HEK293 (cell line): ENCODE data around the gene TLCD4.

ENCODE experiments used
- CTCF ChIA-PET: fragments of 350-600 bp; formaldehyde crosslinking; extraction: SDS; loops from one replicate; lab custom pipeline; 2021; ENCODE audit warnings: antibody characterized with exemption; lab: Yijun Ruan, JAX
- POLR2A ChIA-PET: fragments of 300-600 bp; formaldehyde crosslinking; extraction: SDS; loops from one replicate; lab custom pipeline; 2020; ENCODE audit warnings: antibody characterized with exemption, inconsistent platforms; lab: Yijun Ruan, JAX
- H3K27ac ChIP-seq: fragments of 200-500 bp; sonication (Bioruptor generic); 2 replicates; pipeline ENCODE4 v1.5.1; 2014; ENCODE audit warnings: low read depth, low read length, control low read depth, inconsistent platforms; ENCODE audit errors: extremely low read depth
- H3K36me3 ChIP-seq, 2 experiments: fragments of 200-500 bp in 1 of 2; sonication (Bioruptor generic) in 1 of 2; 1 replicate in 1 of 2; 2 replicates in 1 of 2; pipeline ENCODE4 v1.5.1; 2014 to 2017; ENCODE audit warnings: inconsistent platforms in 2 of 2, low read length in 2 of 2; ENCODE audit not compliant: control insufficient read depth in 2 of 2, insufficient read depth in 1 of 2
- H3K4me1 ChIP-seq: fragments of 200-500 bp; sonication (Bioruptor generic); 2 replicates; pipeline ENCODE4 v1.5.1; 2014; ENCODE audit warnings: mild to moderate bottlenecking, low read length, inconsistent platforms; ENCODE audit not compliant: control insufficient read depth, insufficient read depth
- H3K4me3 ChIP-seq: 2 replicates; pipeline ENCODE4 v1.5.1; 2011; ENCODE audit warnings: low read depth, mild to moderate bottlenecking, control low read depth, low read length, moderate library complexity
- H3K9me3 ChIP-seq: fragments of 200-500 bp; sonication (Bioruptor generic); 2 replicates; pipeline ENCODE4 v1.5.1; 2014; ENCODE audit warnings: low read depth, low read length, inconsistent platforms; ENCODE audit not compliant: control insufficient read depth, insufficient read depth
- KLF9 ChIP-seq: fragments of 450-650 bp; formaldehyde crosslinking; IDR thresholded peaks from 2 replicates; pipeline ENCODE4 v1.5.1; 2016; ENCODE audit warnings: missing biosample characterization, missing genetic modification characterization, low read depth
- OSR2 ChIP-seq: fragments of 450-650 bp; formaldehyde crosslinking; IDR thresholded peaks from 2 replicates; pipeline ENCODE4 v1.5.1; 2016; ENCODE audit warnings: missing biosample characterization, missing genetic modification characterization
- SP3 ChIP-seq: fragments of 450-650 bp; formaldehyde crosslinking; IDR thresholded peaks from 2 replicates; pipeline ENCODE4 v1.5.1; 2016; ENCODE audit warnings: missing biosample characterization, missing genetic modification characterization
- SP7 ChIP-seq: fragments of 450-650 bp; formaldehyde crosslinking; IDR thresholded peaks from 2 replicates; pipeline ENCODE4 v1.5.1; 2016; ENCODE audit warnings: missing biosample characterization, missing genetic modification characterization
- TRIM28 ChIP-seq: IDR thresholded peaks from 2 replicates; pipeline ENCODE4 v1.6.1; 2011; ENCODE audit warnings: low read length, control low read depth, borderline replicate concordance
- ZBTB17 ChIP-seq: fragments of 450-650 bp; formaldehyde crosslinking; IDR thresholded peaks from 2 replicates; pipeline ENCODE4 v1.5.1; 2016; ENCODE audit warnings: missing biosample characterization, missing genetic modification characterization
- ZBTB20 ChIP-seq: fragments of 450-650 bp; formaldehyde crosslinking; IDR thresholded peaks from 2 replicates; pipeline ENCODE4 v1.5.1; 2016; ENCODE audit warnings: missing biosample characterization, missing genetic modification characterization
- ZBTB8A ChIP-seq: fragments of 450-650 bp; formaldehyde crosslinking; IDR thresholded peaks from 2 replicates; pipeline ENCODE4 v1.5.1; 2016; ENCODE audit warnings: missing biosample characterization, missing genetic modification characterization
- ZEB2 ChIP-seq: fragments of 450-650 bp; formaldehyde crosslinking; IDR thresholded peaks from 2 replicates; pipeline ENCODE4 v1.5.1; 2016; ENCODE audit warnings: missing biosample characterization, missing genetic modification characterization
- ZFP37 ChIP-seq: fragments of 450-650 bp; formaldehyde crosslinking; IDR thresholded peaks from 2 replicates; pipeline ENCODE4 v1.5.1; 2016; ENCODE audit warnings: missing biosample characterization, missing genetic modification characterization
- ZNF138 ChIP-seq: fragments of 450-650 bp; formaldehyde crosslinking; IDR thresholded peaks from 2 replicates; pipeline ENCODE4 v1.5.1; 2016; ENCODE audit warnings: missing biosample characterization, missing genetic modification characterization, borderline replicate concordance
- ZNF335 ChIP-seq: fragments of 450-650 bp; formaldehyde crosslinking; conservative IDR thresholded peaks from 2 replicates; pipeline ENCODE4 v1.5.1; 2016; ENCODE audit warnings: missing biosample characterization, missing genetic modification characterization
- ZNF391 ChIP-seq: fragments of 450-650 bp; formaldehyde crosslinking; IDR thresholded peaks from 2 replicates; pipeline ENCODE4 v1.5.1; 2016; ENCODE audit warnings: low read depth, missing biosample characterization, missing genetic modification characterization, borderline replicate concordance
- ZNF560 ChIP-seq: fragments of 450-650 bp; formaldehyde crosslinking; IDR thresholded peaks from 2 replicates; pipeline ENCODE4 v1.5.1; 2017; ENCODE audit warnings: missing biosample characterization, missing genetic modification characterization, borderline replicate concordance
- ZNF561 ChIP-seq: fragments of 450-650 bp; IDR thresholded peaks from 2 replicates; pipeline ENCODE4 v1.5.1; 2018; ENCODE audit warnings: missing biosample characterization, missing genetic modification characterization, borderline replicate concordance
- ZNF600 ChIP-seq: fragments of 450-650 bp; formaldehyde crosslinking; IDR thresholded peaks from 2 replicates; pipeline ENCODE4 v1.5.1; 2016; ENCODE audit warnings: missing biosample characterization, missing genetic modification characterization
- ZNF621 ChIP-seq: fragments of 450-650 bp; formaldehyde crosslinking; IDR thresholded peaks from 2 replicates; pipeline ENCODE4 v1.5.1; 2017; ENCODE audit warnings: missing biosample characterization, missing genetic modification characterization
- ZNF623 ChIP-seq: fragments of 450-650 bp; formaldehyde crosslinking; IDR thresholded peaks from 2 replicates; pipeline ENCODE4 v1.5.1; 2016; ENCODE audit warnings: missing biosample characterization, missing genetic modification characterization
- ZNF670 ChIP-seq: fragments of 450-650 bp; formaldehyde crosslinking; IDR thresholded peaks from 2 replicates; pipeline ENCODE4 v1.5.1; 2016; ENCODE audit warnings: missing biosample characterization, missing genetic modification characterization, low read depth
- ZNF76 ChIP-seq: fragments of 450-650 bp; formaldehyde crosslinking; IDR thresholded peaks from 2 replicates; pipeline ENCODE4; 2016; ENCODE audit warnings: low read depth, missing biosample characterization, missing genetic modification characterization, borderline replicate concordance
- ZNF785 ChIP-seq: fragments of 450-650 bp; formaldehyde crosslinking; IDR thresholded peaks from 2 replicates; pipeline ENCODE4 v1.5.1; 2016; ENCODE audit warnings: missing biosample characterization, missing genetic modification characterization
- ZNF830 ChIP-seq: fragments of 450-650 bp; IDR thresholded peaks from 2 replicates; pipeline ENCODE4 v1.5.0; 2018; ENCODE audit warnings: missing biosample characterization, missing genetic modification characterization, low read depth, mild to moderate bottlenecking, moderate library complexity
- ZNF843 ChIP-seq: fragments of 450-650 bp; formaldehyde crosslinking; IDR thresholded peaks from 2 replicates; pipeline ENCODE4 v1.5.1; 2016; ENCODE audit warnings: missing biosample characterization, missing genetic modification characterization
- ZSCAN23 ChIP-seq: fragments of 450-650 bp; formaldehyde crosslinking; IDR thresholded peaks from 2 replicates; pipeline ENCODE4 v1.5.1; 2016; ENCODE audit warnings: missing biosample characterization, missing genetic modification characterization
- TF ChIP-seq, protein P1 (sequence below): fragments of 450-650 bp; formaldehyde crosslinking; IDR thresholded peaks from 2 replicates; pipeline ENCODE4 v1.5.1; 2017; ENCODE audit warnings: missing biosample characterization, missing genetic modification characterization
- TF ChIP-seq, protein P2 (sequence below): fragments of 450-650 bp; formaldehyde crosslinking; IDR thresholded peaks from 2 replicates; pipeline ENCODE4 v1.5.1; 2017; ENCODE audit warnings: missing biosample characterization, missing genetic modification characterization
- TF ChIP-seq, protein P3 (sequence below): fragments of 450-650 bp; formaldehyde crosslinking; IDR thresholded peaks from 2 replicates; pipeline ENCODE4 v1.5.1; 2016; ENCODE audit warnings: missing biosample characterization, missing genetic modification characterization
- TF ChIP-seq, protein P4 (sequence below): sonication (generic); formaldehyde crosslinking; IDR thresholded peaks from 2 replicates; pipeline ENCODE4 v1.8.1; 2022; ENCODE audit warnings: mild to moderate bottlenecking, moderate library complexity, missing genetic modification reagents
- TF ChIP-seq, protein P5 (sequence below): fragments of 450-650 bp; formaldehyde crosslinking; optimal IDR thresholded peaks from 2 replicates; pipeline ENCODE3; 2016; ENCODE audit warnings: missing biosample characterization, mild to moderate bottlenecking, missing genetic modification characterization

Gene TLCD4, protein sequence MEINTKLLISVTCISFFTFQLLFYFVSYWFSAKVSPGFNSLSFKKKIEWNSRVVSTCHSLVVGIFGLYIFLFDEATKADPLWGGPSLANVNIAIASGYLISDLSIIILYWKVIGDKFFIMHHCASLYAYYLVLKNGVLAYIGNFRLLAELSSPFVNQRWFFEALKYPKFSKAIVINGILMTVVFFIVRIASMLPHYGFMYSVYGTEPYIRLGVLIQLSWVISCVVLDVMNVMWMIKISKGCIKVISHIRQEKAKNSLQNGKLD

DNA sequence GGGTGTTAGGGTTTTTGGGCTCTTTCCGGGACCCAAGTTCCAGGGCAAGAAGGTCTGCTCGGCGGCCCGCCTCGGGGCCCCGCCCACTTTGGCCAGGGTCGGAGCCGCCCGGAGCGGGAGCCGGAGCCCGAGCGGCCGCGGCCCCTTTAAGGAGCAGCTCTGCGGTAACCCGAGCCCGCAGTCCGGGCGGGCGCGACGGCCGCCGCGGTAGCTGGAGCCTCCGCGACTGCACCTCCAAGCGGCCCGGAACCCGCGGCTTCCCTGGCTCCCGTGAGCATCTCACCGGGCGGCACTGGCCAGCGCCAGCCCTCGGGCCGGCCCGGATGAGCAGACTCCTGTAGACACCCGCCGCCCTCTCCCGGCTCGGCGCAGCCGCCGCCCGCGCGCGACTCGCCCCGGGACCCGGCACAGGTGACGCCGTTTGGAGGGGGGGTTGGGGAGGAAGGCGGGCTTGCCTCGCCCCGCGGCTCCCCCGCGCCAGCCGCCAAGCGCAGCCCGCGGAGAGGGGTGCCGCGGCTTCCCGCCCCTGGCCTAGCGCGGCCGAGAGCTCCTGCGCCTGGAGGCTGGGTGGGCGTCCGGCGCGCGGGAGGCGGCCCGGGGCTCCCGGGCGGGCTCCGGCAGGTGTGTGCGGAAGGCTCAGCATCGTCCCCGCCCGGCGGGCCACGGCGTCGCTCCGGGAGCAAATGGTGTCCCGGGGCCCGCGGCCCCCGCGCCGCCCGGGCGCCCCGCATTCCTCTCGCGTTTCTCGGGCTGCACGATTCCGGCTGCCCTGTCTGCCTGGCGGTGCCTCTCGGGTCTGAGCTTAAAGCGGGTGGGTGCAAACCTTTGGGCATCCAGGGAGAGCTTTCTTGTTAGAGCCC is at the start of gene TLCD4:
TSS of gene TLCD4 (plus strand) at position 149 of the 860 bp plus-strand sequence. CDS start 26,547 bp downstream, outside the sequence.
- Histone ChIP-seq H3K9me3 (no peaks in the 10 kb centered on the region), H3K36me3 (no peaks in the 10 kb centered on the region), H3K27ac (peak within 1 kb of the TSS; percentile 84), H3K4me1 (no peaks in the 10 kb centered on the region), H3K4me3 (peak within 1 kb of the TSS; percentile 73)
- POLR2A ChIA-PET, result interaction anchor here (0.6 to 2.8 kb wide), 9 partner anchors 10 to 481 kb away, joined by 3 to 21 read pairs (median 3); partner anchors contain the start of genes ALG14 and RWDD3
- CTCF ChIA-PET, result interaction anchor here (0.6 to 3.5 kb wide), 15 partner anchors 11 to 172 kb away, joined by 3 to 29 read pairs (median 4); partner anchors contain the start of genes ALG14 and RWDD3
- TF ChIP-seq ZNF76 (tag by site-specific recombination) (no peak), OSR2 (tag by site-specific recombination) (peak; percentile 62), ZEB2 (tag by site-specific recombination) (0 out of 2 replicates have a peak, but pooled peaks have one; percentile 15), KLF9 (tag by site-specific recombination) (peak; percentile 88; the same call in 1 of the 2 replicates), ZNF830 (tag by site-specific recombination) (no peak), ZNF138 (tag by site-specific recombination) (no peak), ZNF335 (tag by site-specific recombination) (peak; percentile 73), ZFP37 (tag by site-specific recombination) (no peak), ZNF843 (tag by site-specific recombination) (no peak), ZNF560 (no peak), ZBTB20 (tag by site-specific recombination) (peak; percentile 88), SP3 (tag by site-specific recombination) (0 out of 2 replicates have a peak, but pooled peaks have one; percentile 15), ZNF391 (tag by site-specific recombination) (0 out of 2 replicates have a peak, but pooled peaks have one; percentile 2), ZNF561 (tag by site-specific recombination) (peak; percentile 47; the same call in 1 of the 2 replicates), ZSCAN23 (tag by site-specific recombination) (no peak), ZNF600 (tag by site-specific recombination) (no peak), ZNF785 (tag by site-specific recombination) (no peak), ZBTB8A (tag by site-specific recombination) (peak; percentile 69), SP7 (tag by site-specific recombination) (no peak), ZNF621 (tag by site-specific recombination) (no peak), ZBTB17 (tag by site-specific recombination) (0 out of 2 replicates have a peak, but pooled peaks have one; percentile 2), ZNF623 (tag by site-specific recombination) (no peak), ZNF670 (no peak), TRIM28 (no peak)
- TF ChIP-seq, protein P1, sequence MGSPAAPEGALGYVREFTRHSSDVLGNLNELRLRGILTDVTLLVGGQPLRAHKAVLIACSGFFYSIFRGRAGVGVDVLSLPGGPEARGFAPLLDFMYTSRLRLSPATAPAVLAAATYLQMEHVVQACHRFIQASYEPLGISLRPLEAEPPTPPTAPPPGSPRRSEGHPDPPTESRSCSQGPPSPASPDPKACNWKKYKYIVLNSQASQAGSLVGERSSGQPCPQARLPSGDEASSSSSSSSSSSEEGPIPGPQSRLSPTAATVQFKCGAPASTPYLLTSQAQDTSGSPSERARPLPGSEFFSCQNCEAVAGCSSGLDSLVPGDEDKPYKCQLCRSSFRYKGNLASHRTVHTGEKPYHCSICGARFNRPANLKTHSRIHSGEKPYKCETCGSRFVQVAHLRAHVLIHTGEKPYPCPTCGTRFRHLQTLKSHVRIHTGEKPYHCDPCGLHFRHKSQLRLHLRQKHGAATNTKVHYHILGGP (tag by site-specific recombination), result no peak
- TF ChIP-seq, protein P2, sequence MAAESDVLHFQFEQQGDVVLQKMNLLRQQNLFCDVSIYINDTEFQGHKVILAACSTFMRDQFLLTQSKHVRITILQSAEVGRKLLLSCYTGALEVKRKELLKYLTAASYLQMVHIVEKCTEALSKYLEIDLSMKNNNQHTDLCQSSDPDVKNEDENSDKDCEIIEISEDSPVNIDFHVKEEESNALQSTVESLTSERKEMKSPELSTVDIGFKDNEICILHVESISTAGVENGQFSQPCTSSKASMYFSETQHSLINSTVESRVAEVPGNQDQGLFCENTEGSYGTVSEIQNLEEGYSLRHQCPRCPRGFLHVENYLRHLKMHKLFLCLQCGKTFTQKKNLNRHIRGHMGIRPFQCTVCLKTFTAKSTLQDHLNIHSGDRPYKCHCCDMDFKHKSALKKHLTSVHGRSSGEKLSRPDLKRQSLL, result peak; percentile 92
- TF ChIP-seq, protein P3, sequence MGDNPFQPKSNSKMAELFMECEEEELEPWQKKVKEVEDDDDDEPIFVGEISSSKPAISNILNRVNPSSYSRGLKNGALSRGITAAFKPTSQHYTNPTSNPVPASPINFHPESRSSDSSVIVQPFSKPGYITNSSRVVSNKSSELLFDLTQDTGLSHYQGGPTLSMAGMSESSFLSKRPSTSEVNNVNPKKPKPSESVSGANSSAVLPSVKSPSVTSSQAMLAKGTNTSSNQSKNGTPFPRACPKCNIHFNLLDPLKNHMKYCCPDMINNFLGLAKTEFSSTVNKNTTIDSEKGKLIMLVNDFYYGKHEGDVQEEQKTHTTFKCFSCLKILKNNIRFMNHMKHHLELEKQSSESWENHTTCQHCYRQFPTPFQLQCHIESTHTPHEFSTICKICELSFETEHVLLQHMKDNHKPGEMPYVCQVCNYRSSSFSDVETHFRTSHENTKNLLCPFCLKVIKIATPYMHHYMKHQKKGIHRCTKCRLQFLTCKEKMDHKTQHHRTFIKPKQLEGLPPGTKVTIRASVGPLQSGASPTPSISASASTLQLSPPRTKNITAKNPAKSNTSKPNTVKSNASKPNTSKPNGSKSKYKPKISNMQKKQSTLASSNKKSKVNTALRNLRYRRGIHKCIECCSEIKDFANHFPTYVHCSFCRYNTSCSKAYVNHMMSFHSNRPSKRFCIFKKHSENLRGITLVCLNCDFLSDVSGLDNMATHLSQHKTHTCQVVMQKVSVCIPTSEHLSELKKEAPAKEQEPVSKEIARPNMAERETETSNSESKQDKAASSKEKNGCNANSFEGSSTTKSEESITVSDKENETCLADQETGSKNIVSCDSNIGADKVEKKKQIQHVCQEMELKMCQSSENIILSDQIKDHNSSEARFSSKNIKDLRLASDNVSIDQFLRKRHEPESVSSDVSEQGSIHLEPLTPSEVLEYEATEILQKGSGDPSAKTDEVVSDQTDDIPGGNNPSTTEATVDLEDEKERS, result no peak
- TF ChIP-seq, protein P4, sequence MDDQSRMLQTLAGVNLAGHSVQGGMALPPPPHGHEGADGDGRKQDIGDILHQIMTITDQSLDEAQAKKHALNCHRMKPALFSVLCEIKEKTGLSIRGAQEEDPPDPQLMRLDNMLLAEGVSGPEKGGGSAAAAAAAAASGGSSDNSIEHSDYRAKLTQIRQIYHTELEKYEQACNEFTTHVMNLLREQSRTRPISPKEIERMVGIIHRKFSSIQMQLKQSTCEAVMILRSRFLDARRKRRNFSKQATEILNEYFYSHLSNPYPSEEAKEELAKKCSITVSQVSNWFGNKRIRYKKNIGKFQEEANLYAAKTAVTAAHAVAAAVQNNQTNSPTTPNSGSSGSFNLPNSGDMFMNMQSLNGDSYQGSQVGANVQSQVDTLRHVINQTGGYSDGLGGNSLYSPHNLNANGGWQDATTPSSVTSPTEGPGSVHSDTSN, result 0 out of 2 replicates have a peak, but pooled peaks have one; percentile 21
- TF ChIP-seq, protein P5, sequence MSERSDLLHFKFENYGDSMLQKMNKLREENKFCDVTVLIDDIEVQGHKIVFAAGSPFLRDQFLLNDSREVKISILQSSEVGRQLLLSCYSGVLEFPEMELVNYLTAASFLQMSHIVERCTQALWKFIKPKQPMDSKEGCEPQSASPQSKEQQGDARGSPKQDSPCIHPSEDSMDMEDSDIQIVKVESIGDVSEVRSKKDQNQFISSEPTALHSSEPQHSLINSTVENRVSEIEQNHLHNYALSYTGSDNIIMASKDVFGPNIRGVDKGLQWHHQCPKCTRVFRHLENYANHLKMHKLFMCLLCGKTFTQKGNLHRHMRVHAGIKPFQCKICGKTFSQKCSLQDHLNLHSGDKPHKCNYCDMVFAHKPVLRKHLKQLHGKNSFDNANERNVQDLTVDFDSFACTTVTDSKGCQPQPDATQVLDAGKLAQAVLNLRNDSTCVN, result peak; percentile 67
